Lung microvascular endothelial cell (primary cell): ENCODE measurements around the gene DGAT2L6. TPM values are rescaled to one million over a fixed set of nuclear protein-coding genes. Genes with fewer than 3 reads are reported as not detected.

Experiments used
- total RNA-seq: library from RNA; depleted of rRNA; stranded (reverse); fragments of >200 nt; gene quantifications from 2 replicates; pipeline ENCODE4 v1.2.1, GENCODE V29; 2014

Gene DGAT2L6
- total RNA-seq, 1 donor from 2014 or later = not detected

Other genes with a start within 250 kb of the DGAT2L6 start
- gene AWAT2, start 127.5 kb upstream of the DGAT2L6 start, total RNA-seq = 0.20 and 0.44 TPM in 2 replicates
- not detected in 2 replicates for gene OTUD6A, start 115.0 kb upstream of the DGAT2L6 start, total RNA-seq
- gene IGBP1, start 44.0 kb upstream of the DGAT2L6 start, total RNA-seq = 63.4 and 66.5 TPM in 2 replicates
- gene AWAT1, start 57.2 kb downstream of the DGAT2L6 start, total RNA-seq = not detected in 2 replicates
- not detected in 2 replicates for gene P2RY4, start 82.7 kb downstream of the DGAT2L6 start, total RNA-seq
- gene ARR3, start 90.9 kb downstream of the DGAT2L6 start, total RNA-seq = not detected in 2 replicates
- not detected in 2 replicates for gene RAB41, start 104.7 kb downstream of the DGAT2L6 start, total RNA-seq
- 28.8 and 32.1 TPM in 2 replicates for gene PDZD11, start 112.4 kb downstream of the DGAT2L6 start, total RNA-seq
- gene KIF4A, start 112.6 kb downstream of the DGAT2L6 start, total RNA-seq = 1.8 and 6.3 TPM in 2 replicates
- not detected in 2 replicates for gene GDPD2, start 245.8 kb downstream of the DGAT2L6 start, total RNA-seq